GM12891 (cell line): Measurements from ENCODE around the gene OMG.

ENCODE experiments used
- DNase-seq: peaks from one replicate; pipeline ENCODE4 v3.0.0; 2011; ENCODE audit warnings: low spot score; ENCODE audit not compliant: insufficient read length
- FAIRE-seq: peaks from 2 replicates; lab custom pipeline; 2011; peaks lifted over from hg19 to GRCh38; lab: Jason Lieb, UNC
- PAX5 ChIP-seq: IDR thresholded peaks from 2 replicates; pipeline ENCODE4 v1.6.1; 2011; ENCODE audit warnings: low read length, moderate library complexity, mild to moderate bottlenecking; ENCODE audit not compliant: insufficient read depth, severe bottlenecking
- POLR2A ChIP-seq: IDR thresholded peaks from 2 replicates; pipeline ENCODE4 v1.6.1; 2011; ENCODE audit warnings: low read depth, low read length, control low read depth
- POLR2AphosphoS5 ChIP-seq: IDR thresholded peaks from 2 replicates; pipeline ENCODE4 v1.6.1; 2011; ENCODE audit warnings: low read depth, low read length, control low read depth
- POU2F2 ChIP-seq: IDR thresholded peaks from 2 replicates; pipeline ENCODE4 v1.6.1; 2011; ENCODE audit warnings: low read depth, mild to moderate bottlenecking, control low read depth, low read length, moderate library complexity
- SPI1 ChIP-seq: IDR thresholded peaks from 2 replicates; pipeline ENCODE4 v1.6.1; 2011; ENCODE audit warnings: low read depth, low read length, control low read depth
- TAF1 ChIP-seq: IDR thresholded peaks from 2 replicates; pipeline ENCODE4 v1.6.1; 2011; ENCODE audit warnings: low read depth, low read length, control low read depth

OMG gene

GRCh38 chr17:31251105-31251969, 45.7 kb downstream of the OMG start:
- TF ChIP-seq POU2F2 = no peak
- peak; percentile 38 for TF ChIP-seq SPI1
- TF ChIP-seq POLR2AphosphoS5 = no peak
- DNase-seq = no peak
- no peak for FAIRE-seq

GRCh38 chr17:31250229-31250628, 46.8 kb downstream of the OMG start:
- peak; percentile 11 for DNase-seq
- peak; percentile 72 for FAIRE-seq
- TF ChIP-seq POU2F2 (no peak), POLR2AphosphoS5 (no peak), POLR2A (no peak), TAF1 (no peak), PAX5 (no peak), SPI1 (no peak)

- FAIRE-seq = no peak
These were observed 47.3 kb downstream of the OMG start for GRCh38 chr17:31249835-31250141.

GRCh38 chr17:31248986-31249834, 47.8 kb downstream of the OMG start:
- TF ChIP-seq POLR2A = no peak
- FAIRE-seq = no peak
- no peak for DNase-seq

More at GRCh38 chr17:31249835-31250141, 47.3 kb downstream of the OMG start:
- TF ChIP-seq POLR2A (no peak), POLR2AphosphoS5 (no peak), TAF1 (no peak), SPI1 (no peak)
- DNase-seq = no peak
